Parathyroid adenoma (tissue), 2 donors: ENCODE results near the gene BCLAF3.

ENCODE experiments used
- H2AFZ ChIP-seq: fragments of 300-600 bp; sonication (generic); one replicate; pipeline ENCODE4 v1.7.0; 2017; ENCODE audit warnings: antibody characterized with exemption, mild to moderate bottlenecking
- H3K27ac ChIP-seq: fragments of 300-600 bp; sonication (generic); one replicate; pipeline ENCODE4 v1.7.0; 2017
- H3K27me3 ChIP-seq: fragments of 300-600 bp; sonication (generic); one replicate; pipeline ENCODE4 v1.7.0; 2017; ENCODE audit warnings: low read length; ENCODE audit not compliant: control insufficient read depth, insufficient read depth
- H3K36me3 ChIP-seq: fragments of 300-600 bp; sonication (generic); one replicate; pipeline ENCODE4 v1.7.0; 2017; ENCODE audit warnings: low read length; ENCODE audit not compliant: control insufficient read depth, insufficient read depth
- H3K4me1 ChIP-seq: fragments of 300-600 bp; sonication (generic); one replicate; pipeline ENCODE4 v1.7.0; 2017; ENCODE audit warnings: control low read depth
- H3K4me2 ChIP-seq: fragments of 300-600 bp; sonication (generic); one replicate; pipeline ENCODE4 v1.7.0; 2017; ENCODE audit warnings: low read length
- H3K4me3 ChIP-seq: fragments of 300-600 bp; sonication (generic); one replicate; pipeline ENCODE4 v1.7.0; 2017; ENCODE audit warnings: low read depth, low read length
- H3K79me2 ChIP-seq: fragments of 300-600 bp; sonication (generic); one replicate; pipeline ENCODE4 v1.7.0; 2017; ENCODE audit warnings: control low read depth
- H3K9ac ChIP-seq: fragments of 300-600 bp; sonication (generic); one replicate; pipeline ENCODE4 v1.7.0; 2017; ENCODE audit warnings: mild to moderate bottlenecking
- H3K9me3 ChIP-seq: fragments of 300-600 bp; sonication (generic); one replicate; pipeline ENCODE4 v1.7.0; 2017; ENCODE audit warnings: low read length; ENCODE audit not compliant: control insufficient read depth
- TF ChIP-seq, protein P1 (sequence below): fragments of 300-600 bp; sonication (generic); IDR thresholded peaks from one replicate; pipeline ENCODE4 v1.7.0; 2017; ENCODE audit warnings: antibody characterized with exemption, mild to moderate bottlenecking
- donor health status: primary hyperparathyroidism.

Gene BCLAF3

DNA sequence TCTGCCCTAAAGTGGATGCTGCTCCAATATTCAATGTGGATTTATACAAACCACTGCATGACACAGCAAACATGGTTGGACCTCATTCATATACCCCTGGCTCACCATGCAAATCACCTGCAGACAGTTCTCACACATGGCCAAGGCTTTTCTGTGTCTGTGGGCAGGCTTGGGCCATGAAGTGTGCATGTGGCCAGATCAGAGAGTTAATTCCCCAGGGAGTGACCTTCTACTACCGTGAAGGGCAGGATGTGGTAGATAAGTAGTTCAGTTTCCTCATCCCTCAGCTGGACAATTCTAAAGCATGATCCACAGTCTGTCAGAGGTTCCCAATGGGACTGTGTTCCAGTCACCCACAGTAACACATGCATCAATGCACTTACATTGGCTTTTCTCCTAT, 24.6 kb upstream of the BCLAF3 start:
- H3K36me3 ChIP-seq, result no peaks in the 10 kb centered on the region
- no peak overlapping the region for H3K9ac ChIP-seq
- H3K4me2 ChIP-seq, result no peak overlapping the region
- no peak overlapping the region for H2AFZ ChIP-seq
- TF ChIP-seq, protein P1, sequence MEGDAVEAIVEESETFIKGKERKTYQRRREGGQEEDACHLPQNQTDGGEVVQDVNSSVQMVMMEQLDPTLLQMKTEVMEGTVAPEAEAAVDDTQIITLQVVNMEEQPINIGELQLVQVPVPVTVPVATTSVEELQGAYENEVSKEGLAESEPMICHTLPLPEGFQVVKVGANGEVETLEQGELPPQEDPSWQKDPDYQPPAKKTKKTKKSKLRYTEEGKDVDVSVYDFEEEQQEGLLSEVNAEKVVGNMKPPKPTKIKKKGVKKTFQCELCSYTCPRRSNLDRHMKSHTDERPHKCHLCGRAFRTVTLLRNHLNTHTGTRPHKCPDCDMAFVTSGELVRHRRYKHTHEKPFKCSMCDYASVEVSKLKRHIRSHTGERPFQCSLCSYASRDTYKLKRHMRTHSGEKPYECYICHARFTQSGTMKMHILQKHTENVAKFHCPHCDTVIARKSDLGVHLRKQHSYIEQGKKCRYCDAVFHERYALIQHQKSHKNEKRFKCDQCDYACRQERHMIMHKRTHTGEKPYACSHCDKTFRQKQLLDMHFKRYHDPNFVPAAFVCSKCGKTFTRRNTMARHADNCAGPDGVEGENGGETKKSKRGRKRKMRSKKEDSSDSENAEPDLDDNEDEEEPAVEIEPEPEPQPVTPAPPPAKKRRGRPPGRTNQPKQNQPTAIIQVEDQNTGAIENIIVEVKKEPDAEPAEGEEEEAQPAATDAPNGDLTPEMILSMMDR, result no peak
- H3K4me3 ChIP-seq, result no peak overlapping the region
- H3K27ac ChIP-seq, result no peak overlapping the region
- no peaks in the 10 kb centered on the region for H3K79me2 ChIP-seq
- H3K9me3 ChIP-seq, result no peaks in the 10 kb centered on the region
- H3K27me3 ChIP-seq, result no peaks in the 10 kb centered on the region
- no peaks in the 10 kb centered on the region for H3K4me1 ChIP-seq

DNA sequence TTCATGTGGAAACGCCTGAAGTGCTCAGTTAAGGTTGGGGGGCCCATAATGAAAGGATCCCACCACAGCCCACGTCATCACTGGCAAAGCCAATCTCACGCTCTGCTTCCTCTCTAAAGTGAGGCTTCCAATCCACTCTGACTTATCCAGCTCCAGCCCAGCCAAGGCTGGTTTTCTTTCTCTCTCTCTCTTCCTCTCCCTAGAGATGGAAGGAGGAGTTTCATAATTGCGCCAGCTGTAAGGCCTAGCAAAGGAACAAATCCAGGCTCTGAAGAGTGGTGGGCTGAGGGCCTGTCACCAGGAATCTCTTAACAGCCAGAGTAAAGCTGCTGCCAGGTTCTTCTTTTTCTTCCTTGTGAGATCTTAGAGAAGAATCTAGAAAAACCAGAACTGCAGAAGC, 20.7 kb upstream of the BCLAF3 start:
- Histone ChIP-seq H2AFZ (no peak overlapping the region), H3K27me3 (no peaks in the 10 kb centered on the region), H3K4me1 (no peaks in the 10 kb centered on the region), H3K4me3 (no peak overlapping the region), H3K27ac (no peak overlapping the region), H3K9me3 (no peaks in the 10 kb centered on the region), H3K9ac (no peak overlapping the region), H3K36me3 (no peaks in the 10 kb centered on the region), H3K4me2 (no peak overlapping the region), H3K79me2 (no peaks in the 10 kb centered on the region)
- TF ChIP-seq, protein P1, result no peak

- no peak overlapping the region for H3K4me2 ChIP-seq
- no peak overlapping the region for H3K4me3 ChIP-seq
- no peak overlapping the region for H2AFZ ChIP-seq
- no peak overlapping the region for H3K27ac ChIP-seq
- no peaks in the 10 kb centered on the region for H3K9me3 ChIP-seq
- TF ChIP-seq, protein P1, result no peak
- H3K4me1 ChIP-seq, result no peaks in the 10 kb centered on the region
- no peaks in the 10 kb centered on the region for H3K79me2 ChIP-seq
- no peaks in the 10 kb centered on the region for H3K36me3 ChIP-seq
- H3K9ac ChIP-seq, result no peak overlapping the region
- H3K27me3 ChIP-seq, result no peaks in the 10 kb centered on the region
These were observed 17.2 kb upstream of the BCLAF3 start for GRCh38 chrX:20007962-20008622.

GRCh38 chrX:20005883-20006282, 15.0 kb upstream of the BCLAF3 start:
- Histone ChIP-seq H3K4me1 (no peaks in the 10 kb centered on the region), H3K36me3 (no peaks in the 10 kb centered on the region), H3K9me3 (no peaks in the 10 kb centered on the region), H2AFZ (no peak overlapping the region), H3K4me3 (no peak overlapping the region), H3K4me2 (no peak overlapping the region), H3K79me2 (no peaks in the 10 kb centered on the region), H3K27me3 (no peaks in the 10 kb centered on the region), H3K27ac (no peak overlapping the region), H3K9ac (no peak overlapping the region)
- TF ChIP-seq, protein P1, result no peak

DNA sequence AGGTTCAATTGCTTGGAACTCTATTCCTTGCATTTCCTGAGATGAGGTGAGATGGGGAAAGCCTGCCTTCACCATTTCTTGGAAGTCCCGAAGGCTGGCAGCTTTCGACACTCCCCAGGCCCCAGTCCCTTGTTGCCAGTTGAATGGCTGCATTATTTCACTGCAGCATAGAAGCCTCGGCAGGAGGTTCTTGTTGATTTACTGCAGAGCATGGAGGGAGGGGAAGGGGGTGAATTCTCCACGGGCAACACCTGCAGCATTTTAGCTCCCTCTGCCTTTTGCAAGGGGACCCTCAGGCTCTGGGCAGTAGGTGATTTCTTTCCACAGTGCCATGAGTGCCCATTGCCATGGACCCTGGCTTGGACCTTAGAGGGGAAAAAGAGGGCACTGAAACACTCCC, 10.7 kb upstream of the BCLAF3 start:
- Histone ChIP-seq H3K27ac (no peak overlapping the region), H3K36me3 (no peaks in the 10 kb centered on the region), H3K79me2 (no peaks in the 10 kb centered on the region), H3K9me3 (no peaks in the 10 kb centered on the region), H3K27me3 (no peaks in the 10 kb centered on the region), H2AFZ (no peak overlapping the region), H3K4me1 (no peaks in the 10 kb centered on the region), H3K9ac (no peak overlapping the region), H3K4me2 (no peak overlapping the region), H3K4me3 (no peak overlapping the region)
- TF ChIP-seq, protein P1, result no peak
